Activated naive CD4-positive, alpha-beta T cell treated with anti-CD3 and anti-CD28 coated beads, Interleukin-2, amount 50 U/mL, for 24 hours (primary cell): ENCODE results near the gene ITGA2.
"Not testable (repeated sequence)": the region's sequence is repeated elsewhere in the genome, so short reads cannot be mapped to it uniquely, and the experiment has no call there.

Source experiments
- H3K27ac Mint-ChIP-seq: one replicate; pipeline ENCODE4 v1.8.0; 2021; ENCODE audit warnings: mild to moderate bottlenecking, mixed read lengths
- H3K27me3 Mint-ChIP-seq: one replicate; pipeline ENCODE4 v1.8.0; 2021; ENCODE audit warnings: mixed read lengths
- H3K36me3 Mint-ChIP-seq: one replicate; pipeline ENCODE4 v1.8.0; 2021; ENCODE audit warnings: mixed read lengths
- H3K4me1 Mint-ChIP-seq: one replicate; pipeline ENCODE4 v1.8.0; 2021; ENCODE audit warnings: mixed read lengths
- H3K4me3 Mint-ChIP-seq: one replicate; pipeline ENCODE4 v1.8.0; 2021; ENCODE audit warnings: mild to moderate bottlenecking, mixed read lengths
- H3K9me3 Mint-ChIP-seq: one replicate; pipeline ENCODE4 v1.8.0; 2021; ENCODE audit warnings: mixed read lengths

ITGA2 gene

GRCh38 chr5:52989025-52989780 lies at the start of gene ITGA2:
Gene ITGA2, plus strand, starts transcription at chr5:52989352. Its CDS starts 117 bp downstream, at chr5:52989469.
- Mint-ChIP-seq H3K36me3 (no peaks in the 10 kb centered on the region), H3K27ac (peak within 1 kb of the TSS; percentile 74), H3K27me3 (peaks cover 11% of the 10 kb centered on the region), H3K4me3 (peak within 1 kb of the TSS; percentile 74), H3K9me3 (no peaks in the 10 kb centered on the region), H3K4me1 (peaks cover 31% of the 10 kb centered on the region)

- no peaks in the 10 kb centered on the region for H3K27me3 Mint-ChIP-seq
- peaks cover 20% of the 10 kb centered on the region for H3K4me1 Mint-ChIP-seq
- no peak overlapping the region for H3K27ac Mint-ChIP-seq
- no peaks in the 10 kb centered on the region for H3K9me3 Mint-ChIP-seq
- H3K36me3 Mint-ChIP-seq = no peaks in the 10 kb centered on the region
- no peak overlapping the region for H3K4me3 Mint-ChIP-seq
These were observed 45.9 kb upstream of the ITGA2 start for GRCh38 chr5:52943285-52943684.

GRCh38 chr5:52943808-52944207 lies 45.3 kb upstream of the ITGA2 start:
- H3K9me3 Mint-ChIP-seq = no peaks in the 10 kb centered on the region
- H3K27me3 Mint-ChIP-seq = no peaks in the 10 kb centered on the region
- no peak overlapping the region for H3K27ac Mint-ChIP-seq
- H3K4me1 Mint-ChIP-seq = peaks cover 25% of the 10 kb centered on the region
- no peaks in the 10 kb centered on the region for H3K36me3 Mint-ChIP-seq
- no peak overlapping the region for H3K4me3 Mint-ChIP-seq

- Mint-ChIP-seq H3K27me3 (no peaks in the 10 kb centered on the region), H3K9me3 (no peaks in the 10 kb centered on the region), H3K36me3 (no peaks in the 10 kb centered on the region), H3K4me3 (peak overlapping the region; percentile 71), H3K4me1 (peaks cover 29% of the 10 kb centered on the region), H3K27ac (no peak overlapping the region)
These were observed 44.1 kb upstream of the ITGA2 start for GRCh38 chr5:52945040-52945439.

GRCh38 chr5:52947208-52947607 lies 41.9 kb upstream of the ITGA2 start:
- Mint-ChIP-seq H3K27me3 (no peaks in the 10 kb centered on the region), H3K36me3 (no peaks in the 10 kb centered on the region), H3K9me3 (no peaks in the 10 kb centered on the region), H3K4me3 (no peak overlapping the region), H3K27ac (no peak overlapping the region), H3K4me1 (peaks cover 29% of the 10 kb centered on the region)

GRCh38 chr5:52947851-52948250 lies 41.3 kb upstream of the ITGA2 start:
- Mint-ChIP-seq H3K27ac (no peak overlapping the region), H3K4me1 (peaks cover 29% of the 10 kb centered on the region), H3K36me3 (no peaks in the 10 kb centered on the region), H3K4me3 (no peak overlapping the region), H3K9me3 (no peaks in the 10 kb centered on the region), H3K27me3 (no peaks in the 10 kb centered on the region)

- H3K27ac Mint-ChIP-seq = peak overlapping the region; percentile 26
- H3K36me3 Mint-ChIP-seq = no peaks in the 10 kb centered on the region
- H3K27me3 Mint-ChIP-seq = no peaks in the 10 kb centered on the region
- H3K9me3 Mint-ChIP-seq = no peaks in the 10 kb centered on the region
- peaks cover 29% of the 10 kb centered on the region for H3K4me1 Mint-ChIP-seq
- H3K4me3 Mint-ChIP-seq = peak overlapping the region; percentile 37
These were observed 40.6 kb upstream of the ITGA2 start for GRCh38 chr5:52948418-52949076.

- peaks cover 19% of the 10 kb centered on the region for H3K4me1 Mint-ChIP-seq
- no peak overlapping the region for H3K27ac Mint-ChIP-seq
- H3K9me3 Mint-ChIP-seq = no peaks in the 10 kb centered on the region
- no peak overlapping the region for H3K4me3 Mint-ChIP-seq
- no peaks in the 10 kb centered on the region for H3K36me3 Mint-ChIP-seq
- no peaks in the 10 kb centered on the region for H3K27me3 Mint-ChIP-seq
These were observed 38.5 kb upstream of the ITGA2 start for GRCh38 chr5:52950686-52951085.

- Mint-ChIP-seq H3K4me3 (no peak overlapping the region), H3K9me3 (no peaks in the 10 kb centered on the region), H3K27me3 (no peaks in the 10 kb centered on the region), H3K36me3 (no peaks in the 10 kb centered on the region), H3K27ac (no peak overlapping the region), H3K4me1 (peaks cover 13% of the 10 kb centered on the region)
These were observed 36.7 kb upstream of the ITGA2 start for GRCh38 chr5:52952483-52952882.

GRCh38 chr5:52956014-52956413 lies 33.1 kb upstream of the ITGA2 start:
- H3K4me3 Mint-ChIP-seq = no peak overlapping the region
- no peak overlapping the region for H3K27ac Mint-ChIP-seq
- no peaks in the 10 kb centered on the region for H3K9me3 Mint-ChIP-seq
- H3K27me3 Mint-ChIP-seq = no peaks in the 10 kb centered on the region
- no peaks in the 10 kb centered on the region for H3K4me1 Mint-ChIP-seq
- H3K36me3 Mint-ChIP-seq = no peaks in the 10 kb centered on the region

GRCh38 chr5:52956915-52957747 lies 32.0 kb upstream of the ITGA2 start:
- Mint-ChIP-seq H3K36me3 (no peaks in the 10 kb centered on the region), H3K4me1 (no peaks in the 10 kb centered on the region), H3K9me3 (no peaks in the 10 kb centered on the region), H3K4me3 (no peak overlapping the region), H3K27ac (no peak overlapping the region), H3K27me3 (no peaks in the 10 kb centered on the region)

GRCh38 chr5:52961274-52961681 lies 27.9 kb upstream of the ITGA2 start:
- no peak overlapping the region for H3K4me3 Mint-ChIP-seq
- H3K4me1 Mint-ChIP-seq = no peaks in the 10 kb centered on the region
- no peak overlapping the region for H3K27ac Mint-ChIP-seq
- no peaks in the 10 kb centered on the region for H3K9me3 Mint-ChIP-seq
- no peaks in the 10 kb centered on the region for H3K27me3 Mint-ChIP-seq
- no peaks in the 10 kb centered on the region for H3K36me3 Mint-ChIP-seq

- Mint-ChIP-seq H3K4me3 (no peak overlapping the region), H3K27ac (no peak overlapping the region), H3K4me1 (no peaks in the 10 kb centered on the region), H3K36me3 (no peaks in the 10 kb centered on the region), H3K9me3 (peaks cover 5% of the 10 kb centered on the region), H3K27me3 (no peaks in the 10 kb centered on the region)
These were observed 25.5 kb upstream of the ITGA2 start for GRCh38 chr5:52963636-52964035.

GRCh38 chr5:52964138-52964537 lies 25.0 kb upstream of the ITGA2 start:
- Mint-ChIP-seq H3K4me1 (no peaks in the 10 kb centered on the region), H3K4me3 (no peak overlapping the region), H3K27ac (no peak overlapping the region), H3K9me3 (peaks cover 8% of the 10 kb centered on the region), H3K36me3 (no peaks in the 10 kb centered on the region), H3K27me3 (peaks cover 2% of the 10 kb centered on the region)

- peaks cover 10% of the 10 kb centered on the region for H3K27me3 Mint-ChIP-seq
- H3K36me3 Mint-ChIP-seq, H3K9me3 Mint-ChIP-seq, H3K4me1 Mint-ChIP-seq, H3K4me3 Mint-ChIP-seq, H3K27ac Mint-ChIP-seq: not testable (repeated sequence)
These were observed 13.0 kb upstream of the ITGA2 start for GRCh38 chr5:52976157-52976556.
